Measurements from ENCODE around the gene ATP1A2. TPM values are rescaled to one million over a fixed set of nuclear protein-coding genes. Genes with fewer than 3 reads are reported as not detected.

ATP1A2 gene
- total RNA-seq, 1 donor from 2014 or later: not detected

GRCh38 chr1:160134791-160135572, 19.4 kb downstream of the ATP1A2 start:
- no peak overlapping the region for H3K4me3 ChIP-seq (ENCODE audit: low read depth, low read length)
- DNase-seq (ENCODE audit: low read depth): no peak
- no peak for TF ChIP-seq CTCF (conservative IDR thresholded peaks at IDR 0.05; ENCODE audit: low read depth, low read length)

- no peak for DNase-seq (ENCODE audit: low read depth)
- H3K4me3 ChIP-seq (ENCODE audit: low read depth, low read length): no peak overlapping the region
- no peak for TF ChIP-seq CTCF (conservative IDR thresholded peaks at IDR 0.05; ENCODE audit: low read depth, low read length)
These were observed 20.8 kb downstream of the ATP1A2 start for GRCh38 chr1:160136121-160136925.

- no peak for TF ChIP-seq CTCF (conservative IDR thresholded peaks at IDR 0.05; ENCODE audit: low read depth, low read length)
- DNase-seq (ENCODE audit: low read depth): no peak
- H3K4me3 ChIP-seq (ENCODE audit: low read depth, low read length): no peak overlapping the region
These were observed 21.3 kb downstream of the ATP1A2 start for GRCh38 chr1:160136926-160137200.

GRCh38 chr1:160137216-160137862, 21.8 kb downstream of the ATP1A2 start:
- TF ChIP-seq CTCF (conservative IDR thresholded peaks at IDR 0.05; ENCODE audit: low read depth, low read length): no peak
- no peak for DNase-seq (ENCODE audit: low read depth)
- no peak overlapping the region for H3K4me3 ChIP-seq (ENCODE audit: low read depth, low read length)

GRCh38 chr1:160139840-160140239, 24.3 kb downstream of the ATP1A2 start:
- no peak for DNase-seq (ENCODE audit: low read depth)

GRCh38 chr1:160143695-160144094, 28.1 kb downstream of the ATP1A2 start:
- TF ChIP-seq CTCF (conservative IDR thresholded peaks at IDR 0.05; ENCODE audit: low read depth, low read length): no peak
- DNase-seq (ENCODE audit: low read depth): no peak
- no peak overlapping the region for H3K4me3 ChIP-seq (ENCODE audit: low read depth, low read length)

More at GRCh38 chr1:160139840-160140239, 24.3 kb downstream of the ATP1A2 start:
- no peak overlapping the region for H3K4me3 ChIP-seq (ENCODE audit: low read depth, low read length)
- TF ChIP-seq CTCF (conservative IDR thresholded peaks at IDR 0.05; ENCODE audit: low read depth, low read length): no peak

Data from epithelial cell of proximal tubule (primary cell).